Hepatocyte (in vitro differentiated cells): ENCODE measurements around the gene CEBPG.

Source experiments
- CTCF ChIP-seq: fragments of 200-600 bp; sonication (generic); IDR thresholded peaks from 2 replicates; pipeline ENCODE4 v1.5.1; 2016; ENCODE audit warnings: antibody characterized with exemption, mild to moderate bottlenecking; ENCODE audit not compliant: poor library complexity
- EZH2 ChIP-seq: fragments of 200-600 bp; sonication (generic); IDR thresholded peaks from 2 replicates; pipeline ENCODE4 v1.6.1; 2016; ENCODE audit warnings: antibody characterized with exemption, mild to moderate bottlenecking, borderline replicate concordance

DNA sequence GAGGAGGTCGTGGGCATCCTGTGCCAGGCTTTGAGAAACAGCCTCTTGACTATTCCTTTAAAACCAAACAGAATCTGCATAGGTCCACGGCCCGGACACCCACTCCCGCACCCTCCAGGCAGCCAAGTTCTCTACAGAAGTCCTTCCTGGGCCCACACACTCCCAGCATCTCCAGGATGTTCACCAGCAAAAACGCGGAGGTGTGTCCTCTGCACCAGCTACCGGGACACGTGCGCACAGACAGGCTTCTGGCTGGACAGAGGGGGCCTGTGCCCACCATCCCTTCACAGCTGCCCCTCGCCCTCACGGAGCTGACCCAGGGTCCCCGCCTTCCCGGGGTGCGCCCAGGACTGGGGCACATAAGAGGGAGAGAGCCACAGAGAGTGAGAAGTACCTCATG, 44.2 kb downstream of the CEBPG start:
- no peak for TF ChIP-seq CTCF
- no peak for TF ChIP-seq EZH2
